ENCODE data around the gene MCC.

- TF ChIP-seq CTCF (conservative IDR thresholded peaks at IDR 0.05 in 1 of 2, IDR thresholded peaks at IDR 0.05 in 1 of 2; ENCODE audit: low read depth in 1 of 2, low read length in 2 of 2): no peak
- TF ChIP-seq EZH2 (IDR thresholded peaks at IDR 0.05; ENCODE audit: low read length, missing control alignments): no peak
Measured at GRCh38 chr5:112983363-112983762, 504.9 kb downstream of the MCC start.
